Dedifferentiated amniotic fluid mesenchymal stem cell (primary cell): ENCODE data around the gene ANKMY1.

Experiments used
- DNase-seq: peaks from one replicate; pipeline ENCODE4 v3.0.0-alpha.2; 2016; ENCODE audit errors: extremely low spot score

ANKMY1 gene

DNA sequence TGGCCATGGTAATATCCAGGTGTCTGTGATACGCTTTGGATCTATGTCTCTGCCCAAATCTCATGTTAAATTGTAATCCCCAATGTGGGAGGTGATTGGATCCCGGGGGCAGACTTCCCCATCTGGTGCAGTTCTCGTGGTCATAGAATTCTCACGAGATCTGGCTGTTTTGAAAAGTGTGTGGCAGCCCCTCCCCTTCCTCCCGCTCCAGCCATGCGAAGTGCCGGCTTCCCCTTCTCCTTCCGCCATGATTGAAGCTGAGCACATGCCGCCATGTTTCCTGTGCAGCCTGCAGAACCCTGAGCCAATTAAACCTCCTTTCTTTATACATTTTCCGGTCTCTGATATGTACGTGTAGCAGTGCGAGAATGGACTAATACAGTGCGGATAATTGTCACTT lies 79.9 kb downstream of the ANKMY1 start:
- DNase-seq, result no peak

DNA sequence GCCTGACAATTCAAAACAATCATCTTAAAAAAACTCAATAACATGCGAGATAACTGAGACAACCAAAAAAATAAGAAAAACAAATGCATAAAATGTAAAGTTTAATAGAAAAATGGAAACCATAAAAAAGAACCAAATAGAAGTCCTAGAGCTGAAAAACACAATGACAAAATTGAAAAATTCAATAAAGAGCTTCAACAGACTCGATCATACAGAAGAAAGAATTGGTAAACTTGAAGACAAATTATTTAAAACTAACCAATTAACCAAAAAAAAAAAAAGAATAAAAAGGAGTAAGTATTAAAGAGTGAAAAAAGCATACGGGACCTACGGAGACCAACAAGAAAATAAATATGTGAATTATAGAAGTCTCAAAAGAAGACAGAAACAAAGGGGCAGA lies 84.6 kb downstream of the ANKMY1 start:
- DNase-seq, result no peak

DNA sequence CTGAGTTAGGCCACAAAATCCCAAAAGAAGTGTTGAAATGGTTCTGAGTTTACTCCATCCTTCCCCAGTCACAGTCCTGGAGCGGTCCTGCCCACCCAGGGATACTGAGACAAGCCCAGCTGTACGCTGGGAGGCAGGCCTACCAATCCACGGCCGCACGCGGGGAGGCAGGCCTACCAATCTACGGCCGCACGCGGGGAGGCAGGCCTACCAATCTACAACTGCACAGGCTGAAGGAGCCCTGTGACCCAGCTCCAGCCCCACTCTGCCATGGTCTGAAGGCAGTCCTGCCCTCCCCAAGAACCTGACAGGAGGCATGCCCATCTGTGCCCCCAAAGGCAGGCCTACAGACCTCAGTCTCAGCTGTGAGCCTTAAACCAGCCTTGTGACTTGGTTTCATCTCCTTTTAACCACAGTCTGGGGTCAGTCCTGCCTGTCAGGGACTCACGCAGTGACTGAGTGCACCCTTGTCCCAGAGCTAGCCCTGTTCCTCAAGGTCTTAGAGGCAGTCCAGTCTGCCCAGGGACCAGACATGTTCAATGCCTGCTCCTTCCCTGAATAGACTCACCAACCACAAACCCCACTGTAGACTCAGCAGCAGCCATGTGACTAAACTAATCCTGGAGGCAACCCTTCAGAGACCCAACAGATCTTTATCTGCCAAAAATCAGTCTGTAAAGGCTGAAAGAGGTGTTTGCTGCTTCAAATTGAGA lies 85.6 kb downstream of the ANKMY1 start:
- DNase-seq, result no peak

DNA sequence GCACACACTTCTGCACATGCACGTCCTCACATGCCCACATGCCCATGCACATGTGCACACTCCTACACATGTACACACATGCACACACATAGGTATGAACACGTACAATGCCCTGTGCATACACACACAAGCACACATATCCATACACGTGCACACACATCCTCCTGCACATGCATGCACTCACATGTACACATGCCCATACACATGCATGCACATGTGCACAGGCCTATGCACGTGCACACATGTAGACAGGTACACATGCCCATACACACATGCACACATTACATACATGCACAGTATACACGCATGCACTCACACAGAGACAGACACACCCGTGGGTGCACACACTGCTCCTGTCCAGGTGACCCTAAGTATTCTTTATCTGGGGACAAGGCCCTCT lies 88.0 kb downstream of the ANKMY1 start:
- DNase-seq, result no peak

DNA sequence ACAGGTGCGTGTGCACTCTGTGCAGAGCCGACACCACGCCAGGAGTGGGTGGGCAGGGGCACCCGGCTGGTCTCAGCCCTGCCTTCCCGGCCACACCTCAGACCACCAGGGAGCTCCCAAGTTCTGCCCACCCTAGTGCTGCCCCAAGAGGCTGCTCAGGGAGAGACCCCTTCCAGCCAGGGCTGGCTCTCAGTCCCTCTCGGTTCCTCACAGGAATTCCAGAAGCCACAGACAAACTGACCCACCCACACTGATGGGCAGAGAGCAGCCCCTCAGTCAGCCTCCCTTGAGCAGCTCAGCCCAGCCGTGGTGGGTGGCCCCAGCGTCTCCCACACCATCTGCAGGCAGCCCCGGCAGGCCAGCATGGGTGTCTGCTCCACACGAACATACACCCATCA lies 88.5 kb downstream of the ANKMY1 start:
- no peak for DNase-seq

DNA sequence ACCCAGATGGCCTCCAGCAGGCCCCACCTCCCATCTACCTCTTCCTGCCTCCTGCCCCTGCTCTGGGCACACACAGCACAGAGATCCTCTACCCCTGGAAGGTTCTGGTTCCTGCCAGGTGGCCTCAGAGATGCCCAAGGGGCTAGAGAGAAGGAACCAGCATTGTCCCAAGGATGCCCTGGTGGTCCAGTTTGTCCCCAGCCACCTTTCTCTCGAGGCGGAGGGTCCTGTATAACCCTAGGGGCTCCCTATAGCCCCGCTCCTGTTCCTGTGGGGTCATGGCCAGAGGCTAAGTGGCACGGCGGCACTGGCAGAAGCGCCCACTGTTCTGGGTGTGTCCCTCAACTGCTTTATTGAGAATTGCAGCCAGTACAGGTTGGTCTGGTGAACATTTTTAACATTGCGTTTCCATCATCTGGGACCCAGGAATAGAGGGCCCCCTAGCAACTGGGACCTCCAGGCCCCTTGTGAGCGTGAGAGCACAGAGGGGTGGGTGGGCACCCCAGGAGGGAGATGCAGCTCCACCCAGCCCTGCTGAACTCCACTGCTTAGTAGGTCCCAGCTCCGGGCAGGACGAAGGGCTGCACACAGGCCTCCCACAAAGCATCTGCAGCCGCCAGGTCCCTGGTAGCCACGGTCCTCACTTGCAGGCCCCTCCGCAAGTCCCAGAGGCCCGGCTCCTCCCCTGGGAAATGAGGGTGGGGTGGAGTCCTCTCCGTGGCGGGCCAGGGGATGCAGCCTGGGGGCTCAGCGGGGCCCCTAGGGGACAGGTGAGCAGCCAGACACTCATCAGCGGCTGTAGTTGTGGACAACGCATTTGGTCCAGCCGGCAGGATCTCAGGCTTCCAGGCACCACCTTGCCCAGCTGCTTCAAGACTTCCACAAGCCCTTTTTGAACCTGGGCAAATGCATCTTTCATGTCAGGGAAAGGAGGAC lies 89.2 kb downstream of the ANKMY1 start:
- DNase-seq, result no peak

DNA sequence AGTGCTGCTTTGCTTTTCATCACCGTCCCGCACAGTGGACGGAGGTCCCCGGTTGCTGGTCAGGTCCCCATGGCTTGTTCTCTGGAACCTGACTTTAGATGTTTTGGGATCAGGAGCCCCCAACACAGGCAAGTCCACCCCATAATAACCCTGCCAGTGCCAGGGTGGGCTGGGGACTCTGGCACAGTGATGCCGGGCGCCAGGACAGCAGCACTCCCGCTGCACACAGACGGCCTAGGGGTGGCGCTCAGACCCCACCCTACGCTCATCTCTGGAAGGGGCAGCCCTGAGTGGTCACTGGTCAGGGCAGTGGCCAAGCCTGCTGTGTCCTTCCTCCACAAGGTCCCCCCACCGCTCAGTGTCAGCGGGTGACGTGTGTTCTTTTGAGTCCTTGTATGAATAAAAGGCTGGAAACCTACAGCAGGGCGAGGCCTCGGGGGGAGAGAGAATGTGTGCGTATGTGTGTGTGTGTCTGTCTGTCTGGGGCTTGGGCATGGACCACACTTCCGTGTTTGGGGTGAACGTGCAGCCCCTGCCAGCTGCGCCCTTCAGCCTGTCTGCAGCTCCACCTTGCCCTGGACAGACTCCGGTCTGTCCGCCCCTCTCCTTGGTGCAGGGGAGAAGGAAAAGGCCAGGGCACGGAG lies 90.0 kb downstream of the ANKMY1 start:
- DNase-seq, result no peak

DNA sequence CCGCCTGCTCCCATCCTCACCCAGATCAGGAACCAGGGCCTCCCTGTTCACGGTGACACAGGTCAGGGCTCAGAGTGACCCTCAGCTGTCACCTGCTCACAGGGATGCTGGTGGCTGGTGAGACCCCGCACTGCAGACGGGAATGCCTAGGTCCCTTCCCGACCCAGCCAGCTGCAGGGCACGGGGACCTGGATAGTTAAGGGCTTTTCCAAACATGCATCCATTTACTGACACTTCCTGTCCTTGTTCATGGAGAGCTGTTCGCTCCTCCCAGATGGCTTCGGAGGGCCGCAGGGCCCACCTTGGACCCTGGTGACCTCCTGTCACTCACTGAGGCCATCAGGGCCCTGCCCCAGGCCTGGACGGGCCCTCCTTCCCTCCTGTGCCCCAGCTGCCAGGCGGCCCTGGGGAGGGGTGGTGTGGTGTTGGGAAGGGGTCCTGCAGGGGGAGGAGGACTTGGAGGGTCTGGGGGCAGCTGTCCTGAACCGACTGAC lies 90.6 kb downstream of the ANKMY1 start:
- DNase-seq, result no peak

DNA sequence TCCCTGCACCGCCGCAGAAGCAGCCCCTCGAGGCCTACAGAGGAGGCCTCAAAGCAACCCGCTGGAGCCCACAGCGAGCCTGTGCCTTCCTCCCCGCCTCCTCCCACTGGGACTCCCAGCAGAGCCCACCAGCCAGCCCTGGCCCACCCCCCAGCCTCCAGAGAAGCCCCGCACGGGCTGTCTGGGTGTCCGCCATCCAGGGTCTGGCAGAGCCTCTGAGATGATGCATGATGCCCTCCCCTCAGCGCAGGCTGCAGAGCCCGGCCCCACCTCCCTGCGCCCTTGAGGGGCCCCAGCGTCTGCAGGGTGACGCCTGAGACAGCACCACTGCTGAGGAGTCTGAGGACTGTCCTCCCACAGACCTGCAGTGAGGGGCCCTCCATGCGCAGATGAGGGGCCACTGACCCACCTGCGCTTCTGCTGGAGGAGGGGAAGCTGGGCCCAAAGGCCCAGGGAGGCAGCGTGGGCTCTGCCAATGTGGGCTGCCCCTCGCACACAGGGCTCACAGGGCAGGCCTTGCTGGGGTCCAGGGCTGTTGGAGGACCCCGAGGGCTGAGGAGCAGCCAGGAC lies 91.1 kb downstream of the ANKMY1 start:
- no peak for DNase-seq

DNA sequence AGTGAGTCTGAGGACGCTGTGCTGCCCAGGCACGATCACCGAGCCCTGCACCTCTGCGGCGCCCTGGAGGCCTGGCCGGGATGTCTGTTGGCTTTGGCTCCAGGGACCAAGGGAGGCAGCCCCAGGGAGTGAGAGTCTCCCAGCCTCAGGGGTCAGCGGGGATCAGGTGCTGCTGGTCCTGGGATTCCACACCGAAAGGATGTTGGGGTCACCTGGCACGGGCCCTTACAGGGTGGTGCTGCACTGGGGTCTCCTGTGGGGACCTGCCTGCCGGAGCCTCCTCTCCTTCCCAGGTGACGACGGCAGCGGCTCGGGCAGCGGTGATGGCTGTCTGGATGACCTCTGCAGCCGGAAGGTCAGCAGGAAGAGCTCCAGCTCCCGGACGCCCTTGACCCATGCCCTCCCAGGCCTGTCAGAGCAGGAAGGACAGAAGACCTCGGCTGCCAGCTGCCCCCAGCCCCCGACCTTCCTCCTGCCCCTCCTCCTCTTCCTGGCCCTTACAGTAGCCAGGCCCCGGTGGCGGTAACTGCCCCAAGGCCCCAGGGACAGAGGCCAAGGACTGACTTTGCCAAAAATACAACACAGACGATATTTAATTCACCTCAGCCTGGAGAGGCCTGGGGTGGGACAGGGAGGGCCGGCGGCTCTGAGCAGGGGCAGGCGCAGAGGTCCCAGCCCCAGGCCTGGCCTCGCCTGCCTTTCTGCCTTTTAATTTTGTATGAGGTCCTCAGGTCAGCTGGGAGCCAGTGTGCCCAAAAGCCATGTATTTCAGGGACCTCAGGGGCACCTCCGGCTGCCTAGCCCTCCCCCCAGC lies 91.8 kb downstream of the ANKMY1 start:
- no peak for DNase-seq

DNA sequence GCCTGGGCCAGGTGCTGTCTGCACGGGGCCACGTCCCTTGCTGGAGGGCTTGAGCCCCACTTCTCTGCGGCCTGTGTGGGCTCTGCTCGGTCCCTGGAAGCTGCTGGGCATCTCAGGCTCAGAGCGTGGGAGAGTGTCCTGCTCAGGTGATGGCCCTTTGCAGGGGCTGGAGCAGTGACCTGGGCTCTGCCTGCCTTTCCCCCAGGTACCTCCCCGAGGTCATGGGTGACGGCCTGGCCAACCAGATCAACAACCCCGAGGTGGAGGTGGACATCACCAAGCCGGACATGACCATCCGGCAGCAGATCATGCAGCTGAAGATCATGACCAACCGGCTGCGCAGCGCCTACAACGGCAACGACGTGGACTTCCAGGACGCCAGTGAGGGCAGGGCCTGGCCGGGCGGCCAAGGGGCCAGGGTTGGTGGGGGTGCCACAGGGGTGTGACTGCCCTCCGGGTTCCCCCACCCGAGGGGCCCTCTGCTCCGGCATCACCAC lies 92.5 kb downstream of the ANKMY1 start:
- no peak for DNase-seq

DNA sequence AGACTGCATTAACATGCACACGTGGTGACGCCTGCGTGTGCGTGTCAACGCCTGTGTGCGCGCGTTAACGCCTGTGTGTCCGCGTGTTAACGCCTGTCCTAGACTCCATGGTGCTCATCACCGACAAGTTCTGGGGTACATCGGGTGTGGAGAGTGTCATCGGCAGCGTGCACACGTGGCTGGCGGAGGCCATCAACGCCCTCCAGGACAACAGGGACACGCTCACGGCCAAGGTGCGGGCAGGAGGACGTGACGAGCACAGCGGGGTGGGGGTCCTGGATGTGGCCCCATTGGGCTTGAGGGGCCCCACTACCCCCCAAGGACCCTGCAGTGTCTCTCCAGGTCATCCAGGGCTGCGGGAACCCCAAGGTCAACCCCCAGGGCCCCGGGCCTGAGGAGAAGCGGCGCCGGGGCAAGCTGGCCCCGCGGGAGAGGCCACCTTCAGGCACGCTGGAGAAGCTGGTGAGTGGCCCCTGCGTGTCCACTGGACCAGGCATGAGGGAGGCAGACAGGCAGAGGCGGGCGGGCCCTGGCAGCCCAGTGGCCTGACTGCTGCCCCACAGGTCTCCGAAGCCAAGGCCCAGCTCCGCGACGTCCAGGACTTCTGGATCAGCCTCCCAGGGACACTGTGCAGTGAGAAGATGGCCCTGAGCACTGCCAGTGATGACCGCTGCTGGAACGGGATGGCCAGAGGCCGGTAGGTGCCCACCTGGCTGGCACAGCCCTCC lies 93.1 kb downstream of the ANKMY1 start:
- no peak for DNase-seq

DNA sequence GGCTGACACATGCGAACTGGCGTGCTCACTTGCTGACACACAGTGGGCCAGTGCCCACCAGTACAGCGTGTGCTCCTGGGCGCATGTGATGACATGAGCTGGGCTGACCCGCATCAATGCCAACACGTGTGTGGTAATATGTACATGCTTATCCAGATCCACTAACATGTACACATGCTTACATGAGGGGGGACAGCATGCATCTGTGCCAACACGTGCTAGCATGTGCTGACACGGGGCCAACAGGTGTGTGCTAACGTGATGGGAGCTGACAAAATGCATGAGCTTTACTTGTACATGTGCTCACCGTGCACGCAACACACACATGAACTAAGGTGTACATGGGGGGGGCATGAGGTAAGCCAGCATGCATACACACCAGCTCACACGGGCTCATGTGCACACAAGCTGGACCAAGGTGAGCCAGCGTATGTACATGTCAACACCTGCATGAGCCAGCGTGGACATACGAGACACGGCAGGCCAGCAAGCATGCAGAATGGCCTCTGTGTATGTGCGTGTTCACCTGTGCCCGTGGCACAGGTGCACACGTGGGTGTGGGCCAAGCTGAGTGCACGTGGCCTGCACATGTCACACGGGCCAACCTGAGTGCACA lies 93.8 kb downstream of the ANKMY1 start:
- no peak for DNase-seq

DNA sequence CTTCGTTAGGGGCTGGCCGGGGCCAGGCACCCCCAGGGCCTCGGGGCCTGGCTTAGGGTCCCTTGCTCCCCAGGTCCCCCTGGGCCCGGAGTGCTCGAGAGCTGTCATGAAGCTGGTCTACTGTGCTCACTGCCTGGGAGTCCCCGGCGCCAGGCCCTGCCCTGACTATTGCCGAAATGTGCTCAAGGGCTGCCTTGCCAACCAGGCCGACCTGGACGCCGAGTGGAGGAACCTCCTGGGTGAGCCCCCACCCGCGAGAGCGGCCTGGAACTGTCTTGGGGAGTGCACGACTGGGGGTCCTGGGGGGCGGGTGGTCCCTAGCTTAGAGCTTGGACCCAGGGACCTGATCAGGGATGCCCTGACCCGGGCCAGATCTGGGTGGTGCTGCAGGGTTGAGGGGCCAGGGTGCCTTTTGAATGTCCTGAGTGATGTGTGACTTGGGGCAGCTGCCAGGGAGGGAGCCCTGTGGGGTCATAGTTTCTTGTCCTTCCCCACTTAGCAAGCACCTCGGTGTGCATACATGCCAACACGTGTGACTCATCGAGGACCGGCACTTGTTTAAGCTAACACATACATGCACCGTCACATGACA lies 94.4 kb downstream of the ANKMY1 start:
- DNase-seq, result no peak

DNA sequence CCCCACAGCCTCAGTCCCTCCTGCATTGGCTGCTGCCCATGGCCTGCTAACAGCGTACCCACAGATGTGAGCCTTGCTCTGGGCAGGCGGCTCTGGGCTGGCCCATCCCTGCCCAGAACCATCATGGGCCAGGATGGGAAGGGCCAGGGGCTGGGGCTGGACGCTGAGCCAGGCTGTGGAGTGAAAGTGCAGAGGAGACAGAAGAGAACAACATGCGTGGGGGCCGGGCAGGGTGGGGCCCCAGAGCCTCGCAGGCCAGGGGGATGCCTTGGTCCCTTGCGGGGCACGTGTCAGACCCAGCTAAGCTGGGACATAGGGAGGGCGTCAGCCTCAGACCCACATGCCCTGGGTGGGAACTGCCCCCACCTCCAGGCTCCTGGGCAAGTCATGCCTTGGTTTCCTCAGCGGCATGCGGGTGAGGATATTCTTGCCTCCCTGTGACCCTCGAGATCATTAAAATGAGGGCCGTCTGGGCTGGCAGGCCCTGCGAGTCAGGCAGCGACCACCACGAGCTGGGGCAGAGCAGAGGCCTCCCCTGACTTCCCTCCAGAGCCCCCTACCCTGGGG lies 95.0 kb downstream of the ANKMY1 start:
- DNase-seq, result no peak

DNA sequence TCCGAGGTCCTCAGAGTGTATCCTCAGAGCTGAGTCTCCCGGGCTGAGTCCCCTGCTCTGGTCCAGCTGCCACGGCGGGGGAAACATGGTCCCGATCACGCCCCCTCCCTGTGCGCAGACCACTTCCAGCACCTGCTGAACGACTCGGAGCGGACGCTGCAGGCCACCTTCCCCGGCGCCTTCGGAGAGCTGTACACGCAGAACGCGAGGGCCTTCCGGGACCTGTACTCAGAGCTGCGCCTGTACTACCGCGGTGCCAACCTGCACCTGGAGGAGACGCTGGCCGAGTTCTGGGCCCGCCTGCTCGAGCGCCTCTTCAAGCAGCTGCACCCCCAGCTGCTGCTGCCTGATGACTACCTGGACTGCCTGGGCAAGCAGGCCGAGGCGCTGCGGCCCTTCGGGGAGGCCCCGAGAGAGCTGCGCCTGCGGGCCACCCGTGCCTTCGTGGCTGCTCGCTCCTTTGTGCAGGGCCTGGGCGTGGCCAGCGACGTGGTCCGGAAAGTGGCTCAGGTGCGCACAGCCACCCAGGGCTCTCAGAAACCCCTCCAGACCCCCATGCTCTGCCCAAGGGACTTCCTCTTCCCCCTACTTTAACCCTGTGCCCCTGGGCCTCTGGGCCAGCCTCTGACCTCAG lies 95.6 kb downstream of the ANKMY1 start:
- DNase-seq, result no peak

DNA sequence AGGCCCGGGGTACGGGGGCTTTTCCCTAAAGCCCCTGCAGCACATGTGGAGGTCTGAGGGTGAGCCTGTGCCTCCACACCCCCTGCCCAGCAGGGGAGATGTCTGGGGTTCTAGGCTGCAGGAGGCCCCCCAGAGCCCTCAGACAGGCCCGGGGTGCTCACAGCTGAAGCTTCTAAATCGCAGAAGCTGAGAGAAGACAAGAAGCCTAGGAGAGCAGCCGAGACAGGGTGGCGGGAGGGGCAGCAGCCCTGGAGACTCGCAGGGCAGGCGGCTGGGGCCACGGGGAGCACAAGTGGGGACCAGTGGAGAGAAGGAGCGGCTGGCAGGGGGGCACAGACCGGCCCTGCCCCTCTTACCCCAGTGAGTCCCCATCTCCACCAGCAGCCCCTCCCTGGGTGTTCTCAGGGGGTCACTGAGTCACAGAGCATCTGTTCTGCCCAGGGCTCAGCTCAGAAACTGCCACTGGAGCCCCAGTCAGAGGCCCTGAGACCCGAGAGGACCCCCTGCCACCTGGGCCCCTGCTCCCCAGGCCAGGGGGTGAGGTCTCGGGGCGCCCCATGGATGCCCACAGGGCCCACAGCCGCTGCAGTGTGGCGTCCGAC lies 96.2 kb downstream of the ANKMY1 start:
- no peak for DNase-seq

DNA sequence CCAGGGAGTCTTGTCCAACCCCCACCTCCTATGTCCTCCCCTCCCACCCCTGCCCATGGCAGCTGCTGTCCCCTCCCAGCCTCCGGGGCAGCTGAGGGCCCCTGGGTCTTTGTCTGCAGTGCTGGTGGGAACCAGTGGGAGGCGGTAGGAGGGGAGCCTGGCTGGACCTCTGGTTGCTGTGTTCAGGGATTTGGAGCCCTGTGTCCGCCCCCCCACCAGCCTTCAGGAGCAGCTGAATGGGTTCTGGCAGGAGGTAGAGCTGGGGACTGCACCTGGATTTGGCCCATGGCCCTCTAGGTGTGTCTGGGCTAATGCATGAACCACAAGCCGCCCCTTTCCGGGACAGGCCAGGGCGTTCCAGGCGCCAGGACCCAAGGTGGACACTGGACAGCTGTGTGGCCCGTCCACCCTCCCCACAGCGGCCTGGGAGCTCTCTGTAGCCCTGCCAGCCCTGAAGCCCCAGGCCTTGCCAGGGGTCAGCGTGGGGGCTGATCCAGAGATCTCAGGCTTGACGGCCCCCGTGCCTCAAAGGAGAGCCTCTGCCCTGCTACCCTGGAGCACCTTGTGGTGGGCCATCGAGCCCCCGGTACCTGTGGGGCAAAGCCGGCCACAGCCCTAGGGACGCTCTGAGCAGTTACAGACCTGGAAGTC lies 96.9 kb downstream of the ANKMY1 start:
- no peak for DNase-seq
